Ascending aorta (tissue), 2 donors: ENCODE results near the gene LOC128125822.
A peak's percentile ranks its signal among the peaks of the same experiment; 100 is the strongest.

Experiments used
- DNase-seq, 2 donors: peaks; one replicate each; pipeline ENCODE4 v3.0.0-alpha.2; 2019; ENCODE audit warnings: low spot score in 2 of 2
- H3K27ac ChIP-seq, 2 donors: fragments of 200-600 bp; sonication (generic); one replicate each; pipeline ENCODE4 v1.5.1; 2016 to 2017; ENCODE audit warnings: mild to moderate bottlenecking in 1 of 2
- H3K27me3 ChIP-seq: fragments of 200-600 bp; sonication (generic); one replicate; pipeline ENCODE4 v1.5.1; 2017
- H3K36me3 ChIP-seq, 2 donors: fragments of 200-600 bp; sonication (generic); one replicate each; pipeline ENCODE4 v1.5.1; 2016
- H3K4me1 ChIP-seq, 2 donors: fragments of 200-600 bp; sonication (generic); one replicate each; pipeline ENCODE4 v1.5.1; 2016 to 2017; ENCODE audit warnings: mild to moderate bottlenecking in 1 of 2
- H3K4me3 ChIP-seq, 2 donors: fragments of 200-600 bp; sonication (generic); one replicate each; pipeline ENCODE4 v1.5.1; 2016 to 2017; ENCODE audit warnings: mild to moderate bottlenecking in 1 of 2
- H3K9me3 ChIP-seq, 2 donors: fragments of 200-600 bp; sonication (generic); one replicate each; pipeline ENCODE4 v1.5.1; 2016
- CTCF ChIP-seq, 3 experiments: fragments of 200-600 bp in 2 of 3; fragments of 450-650 bp in 1 of 3; sonication (generic) in 2 of 3; IDR thresholded peaks; one replicate each; pipeline ENCODE4 v1.5.1; 2016 to 2019; ENCODE audit warnings: antibody characterized with exemption in 3 of 3, mild to moderate bottlenecking in 1 of 3, moderate library complexity in 1 of 3
- intact Hi-C: fragments of 100-400 bp; cut with DNase I; formaldehyde crosslinking; loops from one replicate; pipeline ENCODE4 v1.15.1; 2023

LOC128125822 gene

GRCh38 chr6:63598049-63599036 is 26.1 kb downstream of the LOC128125822 start:
- no peak overlapping the region for H3K27ac ChIP-seq
- DNase-seq = peak; percentile 25 to 75
- peak overlapping the region; percentile 36 to 65 for H3K4me3 ChIP-seq
- no peaks in the 10 kb centered on the region for H3K9me3 ChIP-seq
- peak; percentile 77 to 93 (median 78) for TF ChIP-seq CTCF (IDR thresholded peaks at IDR 0.05)
- intact Hi-C loops = loop anchor here (1.0 to 10.0 kb wide), 3 partner anchors 36 to 254 kb away; partner anchors contain the start of gene PHF3
- peaks cover 0 to 4% of the 10 kb centered on the region in 2 donors for H3K4me1 ChIP-seq
- H3K36me3 ChIP-seq = no peaks in the 10 kb centered on the region
- H3K27me3 ChIP-seq = no peaks in the 10 kb centered on the region

GRCh38 chr6:63599243-63599642 is 27.0 kb downstream of the LOC128125822 start:
- TF ChIP-seq CTCF (IDR thresholded peaks at IDR 0.05) = no peak
- no peak for DNase-seq
- intact Hi-C loops = loop anchor here (2.0 to 10.0 kb wide), 2 partner anchors 36 to 254 kb away; partner anchors contain the start of gene PHF3
- H3K4me3 ChIP-seq = no peak overlapping the region
- no peak overlapping the region for H3K27ac ChIP-seq
- no peaks in the 10 kb centered on the region for H3K9me3 ChIP-seq
- peaks cover 0 to 4% of the 10 kb centered on the region in 2 donors for H3K4me1 ChIP-seq
- no peaks in the 10 kb centered on the region for H3K36me3 ChIP-seq
- H3K27me3 ChIP-seq = no peaks in the 10 kb centered on the region

GRCh38 chr6:63600136-63600535 is 27.9 kb downstream of the LOC128125822 start:
- Histone ChIP-seq H3K36me3 (no peaks in the 10 kb centered on the region), H3K9me3 (no peaks in the 10 kb centered on the region), H3K27ac (no peak overlapping the region), H3K27me3 (no peaks in the 10 kb centered on the region), H3K4me3 (no peak overlapping the region), H3K4me1 (peaks cover 0 to 4% of the 10 kb centered on the region in 2 donors)
- no peak for DNase-seq
- intact Hi-C loops = no loop called here
- no peak for TF ChIP-seq CTCF (IDR thresholded peaks at IDR 0.05)

- H3K27me3 ChIP-seq = no peaks in the 10 kb centered on the region
- intact Hi-C loops = no loop called here
- no peak overlapping the region for H3K4me3 ChIP-seq
- no peak overlapping the region for H3K27ac ChIP-seq
- H3K4me1 ChIP-seq = no peaks in the 10 kb centered on the region
- no peaks in the 10 kb centered on the region for H3K9me3 ChIP-seq
- no peak for DNase-seq
- H3K36me3 ChIP-seq = no peaks in the 10 kb centered on the region
- no peak for TF ChIP-seq CTCF (IDR thresholded peaks at IDR 0.05)
These were observed 37.0 kb downstream of the LOC128125822 start for GRCh38 chr6:63609231-63609630.

GRCh38 chr6:63610944-63611343 is 38.7 kb downstream of the LOC128125822 start:
- Histone ChIP-seq H3K27ac (no peak overlapping the region), H3K4me3 (no peak overlapping the region), H3K27me3 (no peaks in the 10 kb centered on the region), H3K4me1 (no peaks in the 10 kb centered on the region), H3K9me3 (no peaks in the 10 kb centered on the region), H3K36me3 (no peaks in the 10 kb centered on the region)
- TF ChIP-seq CTCF (IDR thresholded peaks at IDR 0.05) = no peak
- intact Hi-C loops = no loop called here
- no peak for DNase-seq
